Neural progenitor cell (in vitro differentiated cells): ENCODE measurements around the gene RERE. TPM values are rescaled to one million over a fixed set of nuclear protein-coding genes. Genes with fewer than 3 reads are reported as not detected.
A peak's percentile ranks its signal among the peaks of the same experiment; 100 is the strongest.

ENCODE experiments used
- DNase-seq: peaks from one replicate; pipeline ENCODE4 v3.0.0-alpha.2; 2016; ENCODE audit warnings: low spot score
- H2AFZ ChIP-seq: fragments of 200-600 bp; sonication (generic); replicated peaks from 2 replicates; pipeline ENCODE4 v1.6.1; 2016; ENCODE audit warnings: antibody characterized with exemption
- H3F3A ChIP-seq: fragments of 200-600 bp; sonication (generic); 2 replicates; pipeline ENCODE4 v1.6.1; 2016; ENCODE audit warnings: antibody characterized with exemption, low read depth
- H3K27ac ChIP-seq: fragments of 200-600 bp; sonication (generic); 2 replicates; pipeline ENCODE4 v1.5.1; 2016; ENCODE audit warnings: mild to moderate bottlenecking
- H3K27me3 ChIP-seq: fragments of 200-600 bp; sonication (generic); 2 replicates; pipeline ENCODE4 v1.6.1; 2016; ENCODE audit warnings: mild to moderate bottlenecking, moderate library complexity
- H3K36me3 ChIP-seq: fragments of 200-600 bp; sonication (generic); 2 replicates; pipeline ENCODE4 v1.5.1; 2016
- H3K4me1 ChIP-seq: fragments of 200-600 bp; sonication (generic); 2 replicates; pipeline ENCODE4 v1.6.1; 2016; ENCODE audit warnings: mixed run types
- H3K4me2 ChIP-seq: fragments of 200-600 bp; sonication (generic); 2 replicates; pipeline ENCODE4 v1.6.1; 2016
- H3K4me3 ChIP-seq: fragments of 200-600 bp; sonication (generic); 2 replicates; pipeline ENCODE4 v1.5.1; 2016
- H3K79me2 ChIP-seq: fragments of 200-600 bp; sonication (generic); 2 replicates; pipeline ENCODE4 v1.6.1; 2016; ENCODE audit warnings: low read depth
- H3K9ac ChIP-seq: fragments of 200-600 bp; sonication (generic); 2 replicates; pipeline ENCODE4 v1.6.1; 2016
- H3K9me3 ChIP-seq: fragments of 200-600 bp; sonication (generic); 2 replicates; pipeline ENCODE4 v1.5.1; 2016; ENCODE audit warnings: low read depth
- H4K20me1 ChIP-seq: fragments of 200-600 bp; sonication (generic); 2 replicates; pipeline ENCODE4 v1.6.1; 2016; ENCODE audit warnings: low read depth
- H3K27ac Mint-ChIP-seq: 3 replicates; pipeline ENCODE4 v1.8.0; 2021; ENCODE audit warnings: mixed read lengths
- H3K27me3 Mint-ChIP-seq: 2 replicates; pipeline ENCODE4 v1.8.0; 2022; ENCODE audit warnings: low read depth, mild to moderate bottlenecking, inconsistent platforms, moderate library complexity, mixed read lengths; ENCODE audit not compliant: insufficient read depth
- H3K36me3 Mint-ChIP-seq: 3 replicates; pipeline ENCODE4 v1.8.0; 2021; ENCODE audit warnings: mixed read lengths
- H3K4me1 Mint-ChIP-seq: 3 replicates; pipeline ENCODE4 v1.8.0; 2021; ENCODE audit warnings: mixed read lengths
- H3K4me3 Mint-ChIP-seq: 3 replicates; pipeline ENCODE4 v1.8.0; 2021; ENCODE audit warnings: mild to moderate bottlenecking, moderate library complexity, mixed read lengths
- H3K9me3 Mint-ChIP-seq: 3 replicates; pipeline ENCODE4 v1.8.0; 2020; ENCODE audit warnings: mixed read lengths
- EZH2 ChIP-seq: fragments of 200-600 bp; sonication (generic); IDR thresholded peaks from 2 replicates; pipeline ENCODE4 v1.6.1; 2017; ENCODE audit warnings: antibody characterized with exemption, mild to moderate bottlenecking, moderate library complexity
- EZH2phosphoT487 ChIP-seq: fragments of 200-600 bp; sonication (generic); IDR thresholded peaks from 2 replicates; pipeline ENCODE4 v1.6.1; 2017; ENCODE audit warnings: antibody characterized with exemption
- total RNA-seq: library from RNA; depleted of rRNA; stranded (reverse); fragments of >200 nt; gene quantifications from 2 replicates; pipeline ENCODE4 v1.2.3, GENCODE V29; 2015; ENCODE audit warnings: low replicate concordance
- TF ChIP-seq, protein P1 (sequence below): fragments of 200-600 bp; sonication (generic); IDR thresholded peaks from 2 replicates; pipeline ENCODE4 v1.5.1; 2017; ENCODE audit warnings: antibody characterized with exemption, mild to moderate bottlenecking

The RERE gene
- total RNA-seq, 1 donor from 2014 or later: 29.8 TPM

DNA sequence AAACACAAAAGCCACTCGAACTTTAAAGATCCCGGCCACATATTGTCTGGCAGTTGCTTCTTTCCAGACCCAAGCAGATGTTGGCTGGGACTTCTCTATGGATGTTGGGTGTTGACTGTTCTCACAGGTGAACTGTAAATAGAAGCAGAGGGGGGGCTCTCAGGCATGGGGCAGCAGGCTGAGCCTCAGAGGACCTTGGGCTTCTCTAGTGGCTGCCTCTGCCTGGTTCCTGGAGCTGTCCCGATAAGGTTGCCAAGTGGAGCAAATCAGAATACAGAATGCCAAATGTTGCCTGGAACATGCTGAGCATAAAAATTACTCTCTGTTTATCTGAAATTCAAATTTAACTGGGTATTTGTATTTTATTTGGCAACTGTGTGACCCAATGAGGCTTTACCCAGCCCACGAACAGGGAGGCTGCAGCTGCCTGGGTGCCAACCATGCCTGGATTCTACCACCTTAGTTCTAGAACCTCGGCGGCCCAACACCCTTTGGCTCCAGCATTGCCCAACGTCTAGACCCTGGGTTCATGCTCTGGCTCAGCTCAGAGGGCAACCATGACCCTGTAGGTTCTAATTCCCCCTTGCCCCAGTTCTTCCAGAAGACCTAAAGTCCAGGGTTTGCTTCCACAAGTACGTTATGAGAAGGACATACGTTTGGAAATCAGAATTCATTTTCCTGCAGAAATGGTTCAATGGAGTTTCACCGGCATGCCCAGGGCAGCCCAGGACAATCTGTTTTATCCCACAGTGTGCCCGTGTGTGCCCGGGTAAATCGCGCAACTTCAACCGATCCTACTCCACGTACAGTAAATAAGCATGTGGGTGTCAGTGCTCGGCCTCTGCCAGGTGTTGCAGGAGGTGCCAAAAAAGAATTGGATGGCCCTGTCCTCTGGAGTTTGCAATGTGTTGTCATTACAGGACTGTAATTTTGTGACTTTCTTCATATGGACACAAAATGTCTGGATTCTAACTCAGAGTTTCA lies 504.9 kb downstream of the RERE start:
- no peaks in the 10 kb centered on the region for H3K9me3 ChIP-seq
- peaks cover 14% of the 10 kb centered on the region for H3K4me1 ChIP-seq
- Mint-ChIP-seq H3K4me1 (peaks cover 40% of the 10 kb centered on the region), H3K36me3 (no peaks in the 10 kb centered on the region), H3K27me3 (peaks cover 14% of the 10 kb centered on the region), H3K4me3 (peak overlapping the region; percentile 25), H3K27ac (no peak overlapping the region), H3K9me3 (peaks cover 9% of the 10 kb centered on the region)
- DNase-seq: no peak
- no peaks in the 10 kb centered on the region for H4K20me1 ChIP-seq
- H3K36me3 ChIP-seq: no peaks in the 10 kb centered on the region
- TF ChIP-seq EZH2: no peak
- TF ChIP-seq, protein P1, sequence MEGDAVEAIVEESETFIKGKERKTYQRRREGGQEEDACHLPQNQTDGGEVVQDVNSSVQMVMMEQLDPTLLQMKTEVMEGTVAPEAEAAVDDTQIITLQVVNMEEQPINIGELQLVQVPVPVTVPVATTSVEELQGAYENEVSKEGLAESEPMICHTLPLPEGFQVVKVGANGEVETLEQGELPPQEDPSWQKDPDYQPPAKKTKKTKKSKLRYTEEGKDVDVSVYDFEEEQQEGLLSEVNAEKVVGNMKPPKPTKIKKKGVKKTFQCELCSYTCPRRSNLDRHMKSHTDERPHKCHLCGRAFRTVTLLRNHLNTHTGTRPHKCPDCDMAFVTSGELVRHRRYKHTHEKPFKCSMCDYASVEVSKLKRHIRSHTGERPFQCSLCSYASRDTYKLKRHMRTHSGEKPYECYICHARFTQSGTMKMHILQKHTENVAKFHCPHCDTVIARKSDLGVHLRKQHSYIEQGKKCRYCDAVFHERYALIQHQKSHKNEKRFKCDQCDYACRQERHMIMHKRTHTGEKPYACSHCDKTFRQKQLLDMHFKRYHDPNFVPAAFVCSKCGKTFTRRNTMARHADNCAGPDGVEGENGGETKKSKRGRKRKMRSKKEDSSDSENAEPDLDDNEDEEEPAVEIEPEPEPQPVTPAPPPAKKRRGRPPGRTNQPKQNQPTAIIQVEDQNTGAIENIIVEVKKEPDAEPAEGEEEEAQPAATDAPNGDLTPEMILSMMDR: no peak
- no peak for TF ChIP-seq EZH2phosphoT487
- H3F3A ChIP-seq: no peaks in the 10 kb centered on the region
- H3K27me3 ChIP-seq: peaks cover 13% of the 10 kb centered on the region
- no peak overlapping the region for H3K4me3 ChIP-seq
- no peak overlapping the region for H3K27ac ChIP-seq
- no peak overlapping the region for H2AFZ ChIP-seq
- H3K9ac ChIP-seq: no peak overlapping the region
- H3K79me2 ChIP-seq: no peaks in the 10 kb centered on the region
- no peak overlapping the region for H3K4me2 ChIP-seq

DNA sequence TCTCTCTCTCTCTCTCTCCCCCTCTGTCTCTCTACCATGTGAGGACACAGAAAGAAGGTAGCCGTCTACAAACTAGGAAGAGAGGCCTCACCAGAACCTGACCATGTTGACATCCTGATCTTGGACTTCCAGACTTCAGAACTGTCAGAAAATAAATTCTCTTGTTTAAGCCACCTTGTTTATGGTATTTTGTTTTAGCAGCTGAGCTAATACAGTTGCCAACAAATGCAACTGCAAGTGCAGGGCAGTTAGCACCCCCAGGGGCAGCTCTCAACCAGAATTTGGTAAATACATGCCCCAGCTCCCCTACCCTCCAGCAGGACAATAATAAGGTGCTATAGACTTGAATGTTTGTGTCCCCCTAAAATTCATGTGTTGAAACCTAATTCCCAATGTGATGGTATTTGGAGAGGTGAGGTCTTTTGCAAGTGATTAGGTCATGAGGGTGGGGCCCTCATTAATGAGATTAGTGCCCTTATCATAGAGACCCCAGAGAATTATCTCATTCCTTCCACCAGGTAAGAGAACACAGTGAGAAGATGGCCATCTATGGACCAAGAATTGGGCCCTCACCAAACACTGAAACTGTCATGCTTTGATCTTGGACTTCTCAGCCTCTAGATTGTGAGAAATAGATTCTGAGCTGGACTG lies 506.2 kb downstream of the RERE start:
- no peak overlapping the region for H3K27ac ChIP-seq
- H4K20me1 ChIP-seq: no peaks in the 10 kb centered on the region
- H3F3A ChIP-seq: no peaks in the 10 kb centered on the region
- Mint-ChIP-seq H3K4me3 (no peak overlapping the region), H3K4me1 (peaks cover 34% of the 10 kb centered on the region), H3K36me3 (no peaks in the 10 kb centered on the region), H3K9me3 (peaks cover 9% of the 10 kb centered on the region), H3K27me3 (peaks cover 8% of the 10 kb centered on the region), H3K27ac (no peak overlapping the region)
- H3K4me3 ChIP-seq: no peak overlapping the region
- TF ChIP-seq EZH2 (no peak), EZH2phosphoT487 (no peak)
- TF ChIP-seq, protein P1: no peak
- H3K9me3 ChIP-seq: no peaks in the 10 kb centered on the region
- no peak overlapping the region for H2AFZ ChIP-seq
- no peaks in the 10 kb centered on the region for H3K79me2 ChIP-seq
- no peaks in the 10 kb centered on the region for H3K36me3 ChIP-seq
- peaks cover 14% of the 10 kb centered on the region for H3K4me1 ChIP-seq
- H3K9ac ChIP-seq: no peak overlapping the region
- H3K4me2 ChIP-seq: no peak overlapping the region
- no peak for DNase-seq
- H3K27me3 ChIP-seq: no peaks in the 10 kb centered on the region

GRCh38 chr1:8307628-8308027 lies 509.8 kb downstream of the RERE start:
- Mint-ChIP-seq H3K9me3 (peaks cover 9% of the 10 kb centered on the region), H3K4me3 (no peak overlapping the region), H3K4me1 (peaks cover 14% of the 10 kb centered on the region), H3K27me3 (peaks cover 6% of the 10 kb centered on the region), H3K27ac (peak overlapping the region; percentile 44), H3K36me3 (no peaks in the 10 kb centered on the region)
- Histone ChIP-seq H3K9me3 (no peaks in the 10 kb centered on the region), H3K36me3 (no peaks in the 10 kb centered on the region), H3K27ac (no peak overlapping the region), H2AFZ (no peak overlapping the region), H3K4me2 (no peak overlapping the region), H3K4me3 (no peak overlapping the region), H3K9ac (no peak overlapping the region), H4K20me1 (no peaks in the 10 kb centered on the region), H3K79me2 (no peaks in the 10 kb centered on the region), H3K4me1 (peaks cover 4% of the 10 kb centered on the region), H3F3A (no peaks in the 10 kb centered on the region), H3K27me3 (no peaks in the 10 kb centered on the region)
- no peak for TF ChIP-seq EZH2phosphoT487
- TF ChIP-seq EZH2: no peak
- TF ChIP-seq, protein P1: no peak
- no peak for DNase-seq
